ENCODE results near the gene FUZ.

FUZ gene

DNA sequence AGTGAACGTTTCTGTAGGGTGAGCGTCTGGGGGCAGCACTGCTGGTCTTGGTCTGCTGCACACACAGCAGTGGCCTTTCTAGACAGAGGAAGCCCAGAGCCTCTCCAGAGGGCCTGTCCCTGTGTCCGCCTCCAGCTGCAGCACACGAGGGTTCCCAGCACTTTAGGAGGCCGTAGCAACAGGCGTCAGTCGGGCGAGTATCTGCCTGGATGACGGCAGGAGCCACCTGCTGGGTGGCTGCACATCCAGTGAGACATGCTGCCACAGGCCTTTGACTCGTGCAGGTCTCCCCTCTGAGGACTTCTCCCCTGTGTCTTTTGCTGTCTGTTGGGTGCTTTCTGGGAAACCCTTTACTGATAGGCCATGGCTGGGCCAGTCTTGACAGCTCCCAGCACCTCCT lies 24.2 kb downstream of the FUZ start:
- in situ Hi-C loops (cut with HindIII; ENCODE audit: low sequenced_read_pairs) = no loop called here
- DNase-seq (ENCODE audit: low read depth) = no peak
- TF ChIP-seq, protein P1, sequence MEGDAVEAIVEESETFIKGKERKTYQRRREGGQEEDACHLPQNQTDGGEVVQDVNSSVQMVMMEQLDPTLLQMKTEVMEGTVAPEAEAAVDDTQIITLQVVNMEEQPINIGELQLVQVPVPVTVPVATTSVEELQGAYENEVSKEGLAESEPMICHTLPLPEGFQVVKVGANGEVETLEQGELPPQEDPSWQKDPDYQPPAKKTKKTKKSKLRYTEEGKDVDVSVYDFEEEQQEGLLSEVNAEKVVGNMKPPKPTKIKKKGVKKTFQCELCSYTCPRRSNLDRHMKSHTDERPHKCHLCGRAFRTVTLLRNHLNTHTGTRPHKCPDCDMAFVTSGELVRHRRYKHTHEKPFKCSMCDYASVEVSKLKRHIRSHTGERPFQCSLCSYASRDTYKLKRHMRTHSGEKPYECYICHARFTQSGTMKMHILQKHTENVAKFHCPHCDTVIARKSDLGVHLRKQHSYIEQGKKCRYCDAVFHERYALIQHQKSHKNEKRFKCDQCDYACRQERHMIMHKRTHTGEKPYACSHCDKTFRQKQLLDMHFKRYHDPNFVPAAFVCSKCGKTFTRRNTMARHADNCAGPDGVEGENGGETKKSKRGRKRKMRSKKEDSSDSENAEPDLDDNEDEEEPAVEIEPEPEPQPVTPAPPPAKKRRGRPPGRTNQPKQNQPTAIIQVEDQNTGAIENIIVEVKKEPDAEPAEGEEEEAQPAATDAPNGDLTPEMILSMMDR (IDR thresholded peaks at IDR 0.05; ENCODE audit: low read depth, low read length, missing control alignments) = no peak
- H3K4me3 ChIP-seq (ENCODE audit: low read depth, low read length) = no peak overlapping the region

DNA sequence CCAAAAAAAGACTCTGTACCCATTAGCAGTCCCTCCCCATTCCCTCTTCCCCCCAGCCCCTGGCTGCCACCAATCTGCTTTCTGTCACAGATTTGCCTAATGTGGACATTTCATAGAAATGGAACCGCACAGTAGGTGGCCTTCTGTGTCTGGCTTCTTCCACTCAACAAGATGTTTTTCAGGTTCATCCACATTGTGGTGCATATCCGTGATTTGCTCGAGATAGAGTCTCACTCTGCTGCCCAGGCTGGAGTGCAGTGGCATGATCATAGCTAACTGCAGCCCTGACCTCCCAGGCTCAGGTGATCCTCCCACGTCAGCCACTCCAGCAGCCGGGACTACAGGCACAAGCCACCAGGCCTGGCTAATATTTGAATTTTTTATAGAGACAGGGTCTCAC lies 25.3 kb downstream of the FUZ start:
- no peak for DNase-seq (ENCODE audit: low read depth)
- in situ Hi-C loops (cut with HindIII; ENCODE audit: low sequenced_read_pairs) = no loop called here
- TF ChIP-seq, protein P1 (IDR thresholded peaks at IDR 0.05; ENCODE audit: low read depth, low read length, missing control alignments) = no peak
- H3K4me3 ChIP-seq (ENCODE audit: low read depth, low read length) = no peak overlapping the region

DNA sequence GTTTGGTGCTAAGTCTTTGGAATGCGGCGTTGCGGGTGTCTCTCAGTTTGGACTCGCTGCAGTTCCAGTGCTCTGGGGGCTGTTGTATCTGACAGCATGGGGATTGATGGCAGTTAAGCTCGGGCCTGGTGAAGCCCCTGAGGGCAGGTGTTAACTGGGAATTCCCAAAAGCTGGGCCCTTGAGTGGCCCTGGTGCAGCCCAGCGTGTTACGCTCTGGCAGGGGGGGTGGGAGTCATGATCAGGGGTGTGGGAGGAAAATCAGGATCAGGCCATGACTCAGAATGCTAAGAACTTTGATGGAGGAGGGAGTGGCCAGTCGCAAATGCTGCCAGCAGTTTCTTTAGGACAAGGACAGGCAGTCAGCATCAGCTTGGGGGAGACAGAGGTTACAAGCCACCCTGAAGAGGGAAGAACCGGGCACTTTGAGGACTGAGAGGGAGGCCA lies 26.7 kb downstream of the FUZ start:
- H3K4me3 ChIP-seq (ENCODE audit: low read depth, low read length) = no peak overlapping the region
- no peak for DNase-seq (ENCODE audit: low read depth)
- TF ChIP-seq, protein P1 (IDR thresholded peaks at IDR 0.05; ENCODE audit: low read depth, low read length, missing control alignments) = no peak
- in situ Hi-C loops (cut with HindIII; ENCODE audit: low sequenced_read_pairs) = no loop called here

DNA sequence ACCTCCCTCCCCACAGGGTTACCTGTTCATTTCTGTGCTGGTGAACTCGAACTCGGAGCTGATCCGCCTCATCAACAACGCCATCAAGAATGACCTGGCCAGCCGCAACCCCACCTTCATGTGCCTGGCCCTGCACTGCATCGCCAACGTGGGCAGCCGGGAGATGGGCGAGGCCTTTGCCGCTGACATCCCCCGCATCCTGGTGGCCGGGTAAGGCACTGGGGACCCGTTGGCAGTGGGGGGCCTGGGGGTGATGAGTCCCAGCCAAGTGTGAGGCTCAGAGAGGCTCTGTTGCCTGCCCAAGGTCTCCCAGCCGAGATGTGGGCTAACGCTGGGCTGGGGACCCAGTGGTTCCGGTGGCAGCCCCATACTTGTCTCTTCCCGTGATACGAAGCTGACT lies 30.6 kb downstream of the FUZ start:
- no peak for DNase-seq (ENCODE audit: low read depth)
- in situ Hi-C loops (cut with HindIII; ENCODE audit: low sequenced_read_pairs) = no loop called here
- H3K4me3 ChIP-seq (ENCODE audit: low read depth, low read length) = no peak overlapping the region
- TF ChIP-seq, protein P1 (IDR thresholded peaks at IDR 0.05; ENCODE audit: low read depth, low read length, missing control alignments) = no peak

DNA sequence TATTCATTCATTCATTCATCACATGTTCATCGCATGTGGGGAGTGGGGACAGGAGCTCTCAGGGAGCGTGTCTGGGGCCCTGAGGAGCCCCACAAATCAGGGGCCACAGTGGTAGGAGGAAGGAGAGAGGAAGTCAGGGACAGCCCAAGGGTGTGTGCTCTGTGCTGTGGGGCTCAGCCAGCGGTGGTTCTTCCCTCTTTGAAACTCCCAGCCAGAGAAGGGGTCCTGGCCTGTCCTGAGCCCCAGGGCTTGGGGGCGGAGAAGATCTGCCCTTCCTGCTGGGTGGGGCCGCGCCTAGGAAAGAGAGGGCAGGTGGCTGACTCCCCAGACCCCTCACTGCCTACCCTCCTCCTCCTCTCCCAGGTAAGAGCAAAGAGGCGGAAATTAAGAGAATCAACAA lies 31.7 kb downstream of the FUZ start:
- TF ChIP-seq, protein P1 (IDR thresholded peaks at IDR 0.05; ENCODE audit: low read depth, low read length, missing control alignments) = no peak
- H3K4me3 ChIP-seq (ENCODE audit: low read depth, low read length) = no peak overlapping the region
- no peak for DNase-seq (ENCODE audit: low read depth)
- in situ Hi-C loops (cut with HindIII; ENCODE audit: low sequenced_read_pairs) = no loop called here

DNA sequence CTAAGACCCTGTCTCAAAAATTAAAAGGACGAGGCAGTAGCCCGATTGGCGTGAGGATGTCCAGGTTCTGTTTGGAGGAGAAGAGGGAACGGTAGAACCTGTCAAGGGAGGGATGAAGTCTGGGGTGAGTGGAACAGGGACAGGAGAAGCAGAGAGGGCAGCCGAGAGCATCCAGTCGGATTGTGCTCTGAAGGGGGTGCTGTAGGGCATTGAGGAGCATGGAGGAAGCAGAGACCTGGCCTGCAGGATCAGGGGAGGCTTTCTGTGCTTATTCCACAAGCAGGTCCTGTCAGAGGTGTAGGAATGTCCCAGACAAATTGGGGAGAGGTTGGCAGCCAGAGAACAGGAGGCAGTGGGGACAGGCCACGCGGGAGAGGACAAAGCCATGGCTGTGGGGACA lies 32.2 kb downstream of the FUZ start:
- no peak overlapping the region for H3K4me3 ChIP-seq (ENCODE audit: low read depth, low read length)
- TF ChIP-seq, protein P1 (IDR thresholded peaks at IDR 0.05; ENCODE audit: low read depth, low read length, missing control alignments) = no peak
- in situ Hi-C loops (cut with HindIII; ENCODE audit: low sequenced_read_pairs) = no loop called here
- no peak for DNase-seq (ENCODE audit: low read depth)

All from astrocyte of the cerebellum (primary cell).